Vagina (tissue), 2 donors: ENCODE results near the gene IL18RAP. TPM values are rescaled to one million over a fixed set of nuclear protein-coding genes. Genes with fewer than 3 reads are reported as not detected.

Experiments
- DNase-seq, 2 donors: peaks; one replicate each; pipeline ENCODE4 v3.0.0-alpha.2; 2017; ENCODE audit errors: extremely low spot score in 2 of 2
- H3K27ac ChIP-seq: fragments of 200-600 bp; sonication (generic); one replicate; pipeline ENCODE4 v1.5.1; 2019
- H3K27me3 ChIP-seq: fragments of 200-600 bp; sonication (generic); one replicate; pipeline ENCODE4 v1.5.1; 2019
- H3K36me3 ChIP-seq, 2 donors: fragments of 200-600 bp; sonication (generic); one replicate each; pipeline ENCODE4 v1.5.1; 2017 to 2019
- H3K4me1 ChIP-seq: fragments of 200-600 bp; sonication (generic); one replicate; pipeline ENCODE4 v1.5.1; 2019
- H3K4me3 ChIP-seq, 2 donors: fragments of 200-600 bp; sonication (generic); 1 replicate in 1 of 2; 2 replicates in 1 of 2; pipeline ENCODE4 v1.5.1; 2016 to 2019
- H3K9me3 ChIP-seq: fragments of 200-600 bp; sonication (generic); one replicate; pipeline ENCODE4 v1.5.1; 2019
- CTCF ChIP-seq, 3 experiments: fragments of 450-650 bp in 2 of 3; fragments of 200-600 bp in 1 of 3; sonication (generic) in 1 of 3; IDR thresholded peaks; one replicate each; pipeline ENCODE4 v1.5.1; 2017 to 2019; ENCODE audit warnings: antibody characterized with exemption in 3 of 3, mild to moderate bottlenecking in 2 of 3, moderate library complexity in 2 of 3
- POLR2A ChIP-seq, 2 donors: fragments of 450-650 bp; IDR thresholded peaks; one replicate each; pipeline ENCODE4 v1.6.1; 2017; ENCODE audit warnings: antibody characterized with exemption in 2 of 2, mild to moderate bottlenecking in 2 of 2, moderate library complexity in 2 of 2
- POLR2AphosphoS5 ChIP-seq, 2 donors: sonication (generic); formaldehyde crosslinking; IDR thresholded peaks; one replicate each; pipeline ENCODE4 v1.9.0; 2017; ENCODE audit warnings: antibody characterized with exemption in 2 of 2, mild to moderate bottlenecking in 2 of 2, low read depth in 1 of 2; ENCODE audit not compliant: insufficient read depth in 1 of 2
- intact Hi-C: fragments of 100-400 bp; cut with DNase I; formaldehyde crosslinking; loops from one replicate; pipeline ENCODE4 v1.15.1; 2023
- microRNA-seq: library from miRNA; unstranded; fragments of <30 nt; microRNA quantifications from one replicate; pipeline ENCODE4, GENCODE V29; 2017; ENCODE audit warnings: borderline number of aligned reads, borderline replicate concordance
- small RNA-seq: library from RNA; depleted of rRNA; stranded (forward); fragments of <200 nt; gene quantifications from one replicate; pipeline ENCODE3, GENCODE V24; 2016
- total RNA-seq: library from RNA; depleted of rRNA; stranded (reverse); fragments of >200 nt; gene quantifications from one replicate; pipeline ENCODE4 v1.2.3, GENCODE V29; 2016

IL18RAP gene
- total RNA-seq, 1 donor from 2014 or later, result 5.9 TPM

DNA sequence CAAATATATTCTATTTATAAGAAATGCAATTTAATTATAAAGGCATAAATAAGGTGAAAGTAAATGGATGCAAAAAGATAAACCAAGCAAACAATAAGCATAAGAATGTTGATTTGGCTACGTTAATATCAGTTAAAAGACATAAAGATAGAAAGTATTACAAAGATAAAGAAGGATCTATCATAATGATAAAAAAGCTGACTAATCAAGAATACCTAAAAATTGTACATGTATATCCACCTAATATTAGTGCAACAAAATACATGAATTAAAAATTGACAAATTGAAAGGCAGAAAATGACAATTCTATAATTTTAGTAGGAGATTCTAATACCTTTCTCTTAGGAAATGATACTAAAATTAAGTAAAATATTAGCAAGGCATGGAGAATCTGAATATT, 71.6 kb downstream of the IL18RAP start:
- H3K36me3 ChIP-seq, result no peaks in the 10 kb centered on the region

GRCh38 chr2:102498414-102498813, 75.5 kb downstream of the IL18RAP start:
- Histone ChIP-seq H3K27me3 (no peaks in the 10 kb centered on the region), H3K4me1 (no peaks in the 10 kb centered on the region), H3K27ac (no peak overlapping the region), H3K9me3 (no peaks in the 10 kb centered on the region), H3K36me3 (no peaks in the 10 kb centered on the region), H3K4me3 (no peak overlapping the region)
- TF ChIP-seq POLR2AphosphoS5 (IDR thresholded peaks at IDR 0.05; ENCODE audit: insufficient read depth in 1 of 2, low read depth in 1 of 2), result no peak
- no peak for TF ChIP-seq POLR2A (IDR thresholded peaks at IDR 0.05)
- TF ChIP-seq CTCF (IDR thresholded peaks at IDR 0.05), result no peak
- intact Hi-C loops, result no loop called here
- DNase-seq, result no peak

More for the DNA sequence above, 71.6 kb downstream of the IL18RAP start:
- TF ChIP-seq POLR2A (IDR thresholded peaks at IDR 0.05) (no peak), POLR2AphosphoS5 (IDR thresholded peaks at IDR 0.05; ENCODE audit: insufficient read depth in 1 of 2, low read depth in 1 of 2) (no peak), CTCF (IDR thresholded peaks at IDR 0.05) (no peak)
- no peaks in the 10 kb centered on the region for H3K27me3 ChIP-seq
- no peak overlapping the region for H3K4me3 ChIP-seq
- DNase-seq, result no peak
- intact Hi-C loops, result no loop called here
- H3K9me3 ChIP-seq, result no peaks in the 10 kb centered on the region
- no peak overlapping the region for H3K27ac ChIP-seq
- no peaks in the 10 kb centered on the region for H3K4me1 ChIP-seq

DNA sequence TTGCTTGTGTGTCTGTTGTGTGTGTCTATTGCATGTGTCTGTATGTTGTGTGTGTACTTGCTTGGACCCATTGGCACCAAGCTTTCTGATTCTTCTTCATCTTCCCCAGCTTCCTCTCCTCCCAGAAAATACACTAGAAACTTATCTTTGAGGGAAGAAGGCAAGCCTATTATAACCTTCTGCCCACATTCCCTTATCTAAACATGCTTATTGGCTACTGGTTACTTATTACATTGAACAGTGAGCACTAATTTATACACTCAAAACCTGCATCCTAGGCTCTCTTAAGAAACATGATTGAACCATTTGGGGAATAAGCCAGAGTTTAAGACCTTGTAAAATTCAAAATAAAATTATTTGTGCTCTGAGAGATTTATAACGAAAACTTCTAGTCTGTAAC, 76.6 kb downstream of the IL18RAP start:
- H3K27me3 ChIP-seq, result no peaks in the 10 kb centered on the region
- no peak for TF ChIP-seq CTCF (IDR thresholded peaks at IDR 0.05)
- no peak for TF ChIP-seq POLR2AphosphoS5 (IDR thresholded peaks at IDR 0.05; ENCODE audit: insufficient read depth in 1 of 2, low read depth in 1 of 2)
- TF ChIP-seq POLR2A (IDR thresholded peaks at IDR 0.05), result no peak
- DNase-seq, result no peak
- H3K4me1 ChIP-seq, result no peaks in the 10 kb centered on the region
- no peak overlapping the region for H3K27ac ChIP-seq
- H3K9me3 ChIP-seq, result no peaks in the 10 kb centered on the region
- H3K4me3 ChIP-seq, result no peak overlapping the region
- H3K36me3 ChIP-seq, result no peaks in the 10 kb centered on the region
- intact Hi-C loops, result no loop called here

Small RNA genes lying within 50 kb of the gene (microRNA-seq; reads per million reads assigned to microRNA genes)
- 1.4 reads per million for gene MIR4772

Small RNA genes lying within 50 kb of the gene (small RNA-seq; reads per million reads assigned to genes)
- gene MIR4772, result not detected

Other genes starting within 250 kb of the IL18RAP start
- 5.2 TPM for gene IL1RL2, start 236.1 kb upstream of the IL18RAP start, total RNA-seq
- 10.6 TPM for gene IL1RL1, start 111.6 kb upstream of the IL18RAP start, total RNA-seq
- gene IL18R1, start 67.4 kb upstream of the IL18RAP start, total RNA-seq, result 4.9 TPM
- not detected for gene SLC9A4, start 50.1 kb downstream of the IL18RAP start, total RNA-seq
- not detected for gene SLC9A2, start 196.4 kb downstream of the IL18RAP start, total RNA-seq